NAMALWA (cell line): ENCODE data around the gene GLDN.
A peak's percentile ranks its signal among the peaks of the same experiment; 100 is the strongest.

Experiments
- DNase-seq: peaks from one replicate; pipeline ENCODE4 v3.0.0-alpha.2; 2015; ENCODE audit warnings: low spot score

Gene GLDN

GRCh38 chr15:51322621-51323296 lies 18.7 kb upstream of the GLDN start:
- DNase-seq: no peak

GRCh38 chr15:51323749-51324148 lies 17.7 kb upstream of the GLDN start:
- DNase-seq: no peak

GRCh38 chr15:51325167-51325566 lies 16.3 kb upstream of the GLDN start:
- no peak for DNase-seq

- DNase-seq: no peak
Measured at GRCh38 chr15:51327081-51327480, 14.4 kb upstream of the GLDN start.

- DNase-seq: no peak
Measured at GRCh38 chr15:51328926-51329325, 12.5 kb upstream of the GLDN start.

GRCh38 chr15:51331141-51331540 lies 10.3 kb upstream of the GLDN start:
- DNase-seq: no peak

GRCh38 chr15:51332206-51333147 lies 9.0 kb upstream of the GLDN start:
- DNase-seq: no peak

GRCh38 chr15:51333571-51333970 lies 7.9 kb upstream of the GLDN start:
- DNase-seq: no peak

GRCh38 chr15:51334011-51334451 lies 7.4 kb upstream of the GLDN start:
- DNase-seq: no peak

GRCh38 chr15:51335087-51335486 lies 6.4 kb upstream of the GLDN start:
- DNase-seq: no peak

GRCh38 chr15:51335538-51336410 lies 5.7 kb upstream of the GLDN start:
- DNase-seq: peak; percentile 8

GRCh38 chr15:51338496-51338895 lies 3.0 kb upstream of the GLDN start, which contains the start of gene CYP19A1:
Gene CYP19A1 (minus strand): TSS chr15:51338596. CDS start chr15:51242912, 95,684 bp downstream.
- no peak for DNase-seq

GRCh38 chr15:51342227-51342999 lies 958 bp downstream of the GLDN start:
- no peak for DNase-seq

GRCh38 chr15:51343466-51343865 lies 2.0 kb downstream of the GLDN start:
- no peak for DNase-seq

- no peak for DNase-seq
Measured at GRCh38 chr15:51346136-51346535, 4.7 kb downstream of the GLDN start.

- no peak for DNase-seq
Measured at GRCh38 chr15:51348688-51349087, 7.2 kb downstream of the GLDN start.

- DNase-seq: no peak
Measured at GRCh38 chr15:51349156-51349844, 7.8 kb downstream of the GLDN start.

- DNase-seq: no peak
Measured at GRCh38 chr15:51350723-51351122, 9.3 kb downstream of the GLDN start.

GRCh38 chr15:51353976-51354375 lies 12.5 kb downstream of the GLDN start:
- DNase-seq: no peak

GRCh38 chr15:51355096-51355495 lies 13.6 kb downstream of the GLDN start:
- DNase-seq: no peak

- DNase-seq: no peak
Measured at GRCh38 chr15:51356147-51356546, 14.7 kb downstream of the GLDN start.
